HCT116 (cell line): Measurements from ENCODE around the gene GPR17. TPM values are rescaled to one million over a fixed set of nuclear protein-coding genes. Genes with fewer than 3 reads are reported as not detected.

Source experiments
- ATAC-seq: fragments of 200-7000 bp; cut with Tn5 transposase; 2 replicates; pipeline ENCODE4 v1.9.1; 2020; ENCODE audit warnings: mild to moderate bottlenecking, moderate library complexity
- BruUV-seq: library from RNA; stranded (reverse); fragments of 400-500 nt; replicated peaks from 2 replicates; lab custom pipeline; 2021; lab: Mats Ljungman, UMichigan
- CTCF ChIA-PET: fragments of 300-600 bp; sonication (Branson Sonifier 250); formaldehyde crosslinking; loops from one replicate; lab custom pipeline; 2021; ENCODE audit warnings: antibody characterized with exemption; lab: Charles Lee
- POLR2A ChIA-PET: fragments of 300-600, 350-600 bp; sonication (Branson Sonifier 250); formaldehyde crosslinking; loops from one replicate; lab custom pipeline; 2021; ENCODE audit warnings: antibody characterized with exemption; lab: Charles Lee
- RAD21 ChIA-PET, 2 experiments: fragments of 300-600 bp; sonication (Branson Sonifier 250); formaldehyde crosslinking; loops; one replicate each; lab custom pipeline; 2023; ENCODE audit warnings: low total read pairs in 2 of 2; ENCODE audit not compliant: uncharacterized antibody in 2 of 2, unreplicated experiment in 2 of 2, low non-redundant PET in 1 of 2; lab: Charles Lee
- DNase-seq: peaks from one replicate; pipeline ENCODE4 v3.0.0-alpha.2; 2010; ENCODE audit warnings: low read depth, low spot score
- H2AFZ ChIP-seq: fragments of 200-600 bp; shearing (Covaris generic), sonication (generic); 2 replicates; pipeline ENCODE4 v1.6.1; 2017; ENCODE audit warnings: low read depth, mixed run types, mixed read lengths, antibody characterized with exemption, low read length; ENCODE audit not compliant: poor library complexity, severe bottlenecking
- H3K27ac ChIP-seq: 2 replicates; pipeline ENCODE4 v1.5.1; 2012; ENCODE audit warnings: low read depth, low read length
- H3K27me3 ChIP-seq: fragments of 200-600 bp; sonication (generic); 2 replicates; pipeline ENCODE4 v1.6.1; 2016; ENCODE audit warnings: mixed run types, low read length, mixed read lengths; ENCODE audit not compliant: insufficient read depth
- H3K36me3 ChIP-seq, 2 experiments: fragments of 200-500 bp in 1 of 2; fragments of 200-600 bp in 1 of 2; sonication (Bioruptor generic) in 1 of 2; sonication (generic) in 1 of 2; 2 replicates each; pipeline versions ENCODE4 v1.5.1 to v1.6.1; 2014 to 2016; ENCODE audit warnings: low read length in 2 of 2, inconsistent platforms in 1 of 2, mixed read lengths in 1 of 2, mixed run types in 1 of 2; ENCODE audit not compliant: insufficient read depth in 2 of 2, control insufficient read depth in 1 of 2
- H3K4me1 ChIP-seq, 2 experiments: fragments of 200-600 bp in 1 of 2; sonication (generic) in 1 of 2; 2 replicates each; pipeline versions ENCODE4 v1.5.1 to v1.6.1; 2012 to 2017; ENCODE audit warnings: low read length in 2 of 2, inconsistent platforms in 1 of 2, mild to moderate bottlenecking in 1 of 2, mixed read lengths in 1 of 2, mixed run types in 1 of 2, moderate library complexity in 1 of 2; ENCODE audit not compliant: insufficient read depth in 2 of 2, control insufficient read depth in 1 of 2
- H3K4me2 ChIP-seq: fragments of 200-600 bp; sonication (generic); 2 replicates; pipeline ENCODE4 v1.6.1; 2017; ENCODE audit warnings: mixed run types, low read length, mixed read lengths
- H3K4me3 ChIP-seq, 2 experiments: fragments of 200-600 bp in 1 of 2; sonication (generic) in 1 of 2; replicated peaks in 1 of 2; 2 replicates each; pipeline ENCODE4 v1.5.1; 2011 to 2016; ENCODE audit warnings: low read length in 2 of 2, control low read depth in 1 of 2, low read depth in 1 of 2, mild to moderate bottlenecking in 1 of 2, mixed read lengths in 1 of 2, mixed run types in 1 of 2
- H3K79me2 ChIP-seq: fragments of 200-600 bp; sonication (generic); 2 replicates; pipeline ENCODE4 v1.6.1; 2017; ENCODE audit warnings: mild to moderate bottlenecking, mixed run types, low read length, moderate library complexity, mixed read lengths; ENCODE audit not compliant: insufficient read depth
- H3K9ac ChIP-seq: fragments of 200-600 bp; sonication (generic); 2 replicates; pipeline ENCODE4 v1.6.1; 2016; ENCODE audit warnings: low read length, mixed read lengths
- H3K9me2 ChIP-seq: fragments of 200-600 bp; sonication (generic), shearing (Covaris generic); 2 replicates; pipeline ENCODE4 v1.6.1; 2017; ENCODE audit warnings: mixed run types, mild to moderate bottlenecking, moderate library complexity; ENCODE audit not compliant: insufficient read depth
- H3K9me3 ChIP-seq, 2 experiments: fragments of 200-500 bp in 1 of 2; fragments of 200-600 bp in 1 of 2; sonication (Bioruptor generic) in 1 of 2; sonication (generic) in 1 of 2; 2 replicates each; pipeline ENCODE4 v1.6.1; 2014 to 2017; ENCODE audit warnings: low read length in 2 of 2, mixed read lengths in 2 of 2, inconsistent platforms in 1 of 2, low read depth in 1 of 2, mild to moderate bottlenecking in 1 of 2, mixed run types in 1 of 2, moderate library complexity in 1 of 2; ENCODE audit not compliant: control insufficient read depth in 1 of 2, insufficient read depth in 1 of 2
- H4K20me1 ChIP-seq: fragments of 200-600 bp; sonication (generic), shearing (Covaris generic); 2 replicates; pipeline ENCODE4 v1.6.1; 2017; ENCODE audit warnings: mixed run types, mild to moderate bottlenecking, moderate library complexity; ENCODE audit not compliant: insufficient read depth
- EGR1 ChIP-seq: IDR thresholded peaks from 2 replicates; pipeline ENCODE4 v1.6.1; 2012; ENCODE audit warnings: low read depth
- EZH2 ChIP-seq: fragments of 200-600 bp; sonication (generic); IDR thresholded peaks from 2 replicates; pipeline ENCODE4 v1.6.1; 2017; ENCODE audit warnings: antibody characterized with exemption, mixed run types
- POLR2AphosphoS5 ChIP-seq: IDR thresholded peaks from 2 replicates; pipeline ENCODE4 v1.6.1; 2011; ENCODE audit warnings: mild to moderate bottlenecking, low read depth, low read length, moderate library complexity
- SIN3A ChIP-seq: IDR thresholded peaks from 2 replicates; pipeline ENCODE4 v1.6.1; 2012; ENCODE audit warnings: low read depth
- SP1 ChIP-seq: IDR thresholded peaks from 2 replicates; pipeline ENCODE4 v1.6.1; 2012; ENCODE audit warnings: low read depth
- SRF ChIP-seq: IDR thresholded peaks from 2 replicates; pipeline ENCODE4 v1.6.1; 2012; ENCODE audit warnings: low read depth
- intact Hi-C: fragments of 100-400 bp; cut with micrococcal nuclease; formaldehyde crosslinking; loops from 2 replicates; pipeline ENCODE4 v1.10.0; 2022
- total RNA-seq: library from RNA; stranded (reverse); gene quantifications from one replicate; pipeline ENCODE4 v1.2.1, GENCODE V29; 2021; ENCODE audit not compliant: unreplicated experiment
- TF ChIP-seq, protein P1 (sequence below): IDR thresholded peaks from 2 replicates; pipeline ENCODE4 v1.6.1; 2011; ENCODE audit warnings: mild to moderate bottlenecking, low read length, moderate library complexity; ENCODE audit not compliant: insufficient replicate concordance; ENCODE audit errors: extremely low read depth
- TF ChIP-seq, protein P2 (sequence below), 3 experiments: fragments of 200-600 bp in 1 of 3; sonication (generic) in 1 of 3; IDR thresholded peaks in 2 of 3; conservative IDR thresholded peaks in 1 of 3; 2 replicates each; pipeline ENCODE4 v1.5.1; 2012 to 2017; ENCODE audit warnings: low read depth in 2 of 3, low read length in 2 of 3, antibody characterized with exemption in 1 of 3, borderline replicate concordance in 1 of 3, control low read depth in 1 of 3, mild to moderate bottlenecking in 1 of 3, mixed read lengths in 1 of 3, mixed run types in 1 of 3, moderate library complexity in 1 of 3; ENCODE audit not compliant: insufficient read depth in 1 of 3

GPR17 gene
- total RNA-seq, 1 experiment from 2014 or later, result not detected

DNA sequence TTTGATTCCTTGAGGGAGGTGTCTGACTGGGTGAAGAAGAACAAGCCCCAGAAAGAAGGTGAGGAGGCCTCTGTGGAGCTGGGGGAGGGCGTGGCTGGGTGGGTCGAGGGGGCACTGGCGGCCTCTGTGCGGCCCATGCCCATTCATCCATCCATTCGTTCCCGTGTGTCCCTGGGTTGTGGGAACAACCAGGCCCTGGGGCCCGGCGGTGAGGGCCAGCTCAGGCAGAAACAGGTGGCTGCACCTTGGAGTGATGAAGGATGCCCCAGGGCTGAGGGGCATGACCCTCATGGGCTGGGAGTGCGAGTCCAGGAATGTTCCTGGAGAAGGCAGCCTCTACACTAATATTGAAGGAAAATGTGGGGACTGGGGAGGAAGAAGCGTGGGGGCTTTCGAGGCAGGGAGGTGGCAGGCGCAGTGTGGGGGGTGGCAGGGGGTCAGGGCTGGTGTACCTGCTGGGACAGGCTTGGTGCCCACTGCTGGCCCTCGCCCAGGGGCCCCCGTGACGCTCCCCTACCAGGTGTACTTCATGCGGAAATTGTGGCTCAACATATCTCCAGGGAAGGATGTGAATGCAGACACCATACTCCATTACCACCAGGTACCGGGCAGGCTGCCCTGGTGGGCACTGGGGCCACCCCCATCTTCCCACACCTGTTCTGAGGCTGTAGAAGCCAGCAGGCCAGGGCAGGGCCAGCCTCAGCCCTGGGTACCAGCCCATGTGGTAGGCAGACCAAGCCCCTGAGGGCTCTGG, 11.2 kb upstream of the GPR17 start:
- H3K27ac ChIP-seq, result no peak overlapping the region
- ChIA-PET POLR2A (no interaction called here), RAD21 (no interaction called here), CTCF (no interaction called here)
- H3K36me3 ChIP-seq, result no peaks in the 10 kb centered on the region
- BruUV-seq, result no TSS peak
- no peaks in the 10 kb centered on the region for H3K79me2 ChIP-seq
- TF ChIP-seq SP1 (no peak), POLR2AphosphoS5 (no peak), EGR1 (no peak), SRF (no peak), EZH2 (no peak), SIN3A (no peak)
- TF ChIP-seq, protein P1, sequence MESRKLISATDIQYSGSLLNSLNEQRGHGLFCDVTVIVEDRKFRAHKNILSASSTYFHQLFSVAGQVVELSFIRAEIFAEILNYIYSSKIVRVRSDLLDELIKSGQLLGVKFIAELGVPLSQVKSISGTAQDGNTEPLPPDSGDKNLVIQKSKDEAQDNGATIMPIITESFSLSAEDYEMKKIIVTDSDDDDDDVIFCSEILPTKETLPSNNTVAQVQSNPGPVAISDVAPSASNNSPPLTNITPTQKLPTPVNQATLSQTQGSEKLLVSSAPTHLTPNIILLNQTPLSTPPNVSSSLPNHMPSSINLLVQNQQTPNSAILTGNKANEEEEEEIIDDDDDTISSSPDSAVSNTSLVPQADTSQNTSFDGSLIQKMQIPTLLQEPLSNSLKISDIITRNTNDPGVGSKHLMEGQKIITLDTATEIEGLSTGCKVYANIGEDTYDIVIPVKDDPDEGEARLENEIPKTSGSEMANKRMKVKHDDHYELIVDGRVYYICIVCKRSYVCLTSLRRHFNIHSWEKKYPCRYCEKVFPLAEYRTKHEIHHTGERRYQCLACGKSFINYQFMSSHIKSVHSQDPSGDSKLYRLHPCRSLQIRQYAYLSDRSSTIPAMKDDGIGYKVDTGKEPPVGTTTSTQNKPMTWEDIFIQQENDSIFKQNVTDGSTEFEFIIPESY, result no peak
- TF ChIP-seq, protein P2, sequence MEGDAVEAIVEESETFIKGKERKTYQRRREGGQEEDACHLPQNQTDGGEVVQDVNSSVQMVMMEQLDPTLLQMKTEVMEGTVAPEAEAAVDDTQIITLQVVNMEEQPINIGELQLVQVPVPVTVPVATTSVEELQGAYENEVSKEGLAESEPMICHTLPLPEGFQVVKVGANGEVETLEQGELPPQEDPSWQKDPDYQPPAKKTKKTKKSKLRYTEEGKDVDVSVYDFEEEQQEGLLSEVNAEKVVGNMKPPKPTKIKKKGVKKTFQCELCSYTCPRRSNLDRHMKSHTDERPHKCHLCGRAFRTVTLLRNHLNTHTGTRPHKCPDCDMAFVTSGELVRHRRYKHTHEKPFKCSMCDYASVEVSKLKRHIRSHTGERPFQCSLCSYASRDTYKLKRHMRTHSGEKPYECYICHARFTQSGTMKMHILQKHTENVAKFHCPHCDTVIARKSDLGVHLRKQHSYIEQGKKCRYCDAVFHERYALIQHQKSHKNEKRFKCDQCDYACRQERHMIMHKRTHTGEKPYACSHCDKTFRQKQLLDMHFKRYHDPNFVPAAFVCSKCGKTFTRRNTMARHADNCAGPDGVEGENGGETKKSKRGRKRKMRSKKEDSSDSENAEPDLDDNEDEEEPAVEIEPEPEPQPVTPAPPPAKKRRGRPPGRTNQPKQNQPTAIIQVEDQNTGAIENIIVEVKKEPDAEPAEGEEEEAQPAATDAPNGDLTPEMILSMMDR (IDR thresholded peaks at IDR 0.05 in 2 of 3, conservative IDR thresholded peaks at IDR 0.05 in 1 of 3; ENCODE audit: borderline replicate concordance in 1 of 3, insufficient read depth in 1 of 3, low read depth in 2 of 3, low read length in 2 of 3), result no peak
- H3K4me2 ChIP-seq, result no peak overlapping the region
- intact Hi-C loops, result no loop called here
- no peak overlapping the region for H2AFZ ChIP-seq
- H3K9me2 ChIP-seq, result no peaks in the 10 kb centered on the region
- H3K9ac ChIP-seq, result no peak overlapping the region
- H3K4me3 ChIP-seq, result no peak overlapping the region
- H3K9me3 ChIP-seq, result no peaks in the 10 kb centered on the region
- DNase-seq, result no peak
- ATAC-seq, result no peak
- peaks cover 8 to 19% of the 10 kb centered on the region in 2 experiments for H3K4me1 ChIP-seq
- no peaks in the 10 kb centered on the region for H4K20me1 ChIP-seq
- no peaks in the 10 kb centered on the region for H3K27me3 ChIP-seq
